SK-N-SH treated with all-trans-retinoic acid at 6 μM for 48 hours (cell line): ENCODE data around the gene TRPM5.

Experiments
- ARNTL ChIP-seq: fragments of 450-650 bp; formaldehyde crosslinking; IDR thresholded peaks from 2 replicates; pipeline ENCODE4 v1.5.0; 2020; ENCODE audit warnings: low read depth, mild to moderate bottlenecking, moderate library complexity, borderline replicate concordance
- CSDC2 ChIP-seq: fragments of 250-450 bp; sonication (Bioruptor Pico); IDR thresholded peaks from 2 replicates; pipeline ENCODE4 v1.5.0; 2020; ENCODE audit warnings: mild to moderate bottlenecking, moderate library complexity
- ESRRG ChIP-seq: fragments of 250-450 bp; sonication (Bioruptor Pico); IDR thresholded peaks from 2 replicates; pipeline ENCODE4 v1.6.1; 2021; ENCODE audit warnings: mild to moderate bottlenecking
- GLIS3 ChIP-seq: fragments of 250-450 bp; sonication (Bioruptor Pico); IDR thresholded peaks from 2 replicates; pipeline ENCODE4 v1.5.0; 2020; ENCODE audit warnings: mild to moderate bottlenecking, moderate library complexity
- ISL1 ChIP-seq: fragments of 250-450 bp; sonication (Bioruptor Pico); IDR thresholded peaks from 2 replicates; pipeline ENCODE4 v2.1.2; 2022; ENCODE audit warnings: mild to moderate bottlenecking, moderate library complexity
- OSR1 ChIP-seq: fragments of 250-450 bp; sonication (Bioruptor Pico); IDR thresholded peaks from 2 replicates; pipeline ENCODE4 v1.8.0; 2022; ENCODE audit warnings: moderate library complexity, mild to moderate bottlenecking, inconsistent platforms
- RARB ChIP-seq: fragments of 250-450 bp; sonication (Bioruptor Pico); IDR thresholded peaks from 2 replicates; pipeline ENCODE4 v1.8.0; 2021; ENCODE audit warnings: mild to moderate bottlenecking, moderate library complexity
- TOX ChIP-seq: fragments of 250-450 bp; sonication (Bioruptor Pico); IDR thresholded peaks from 2 replicates; pipeline ENCODE4 v1.8.0; 2021; ENCODE audit warnings: mild to moderate bottlenecking, moderate library complexity, borderline replicate concordance
- ZFP3 ChIP-seq: fragments of 250-450 bp; sonication (Bioruptor Pico); IDR thresholded peaks from 2 replicates; pipeline ENCODE4 v1.5.0; 2020; ENCODE audit warnings: mild to moderate bottlenecking, moderate library complexity
- ZFP30 ChIP-seq: fragments of 450-650 bp; formaldehyde crosslinking; IDR thresholded peaks from 2 replicates; pipeline ENCODE4 v1.5.0; 2022; ENCODE audit warnings: mild to moderate bottlenecking, moderate library complexity
- ZNF70 ChIP-seq: fragments of 450-650 bp; formaldehyde crosslinking; IDR thresholded peaks from 2 replicates; pipeline ENCODE4 v1.5.0; 2020; ENCODE audit warnings: mild to moderate bottlenecking, moderate library complexity
- TF ChIP-seq, protein P1 (sequence below): fragments of 250-450 bp; sonication (Bioruptor Pico); IDR thresholded peaks from 2 replicates; pipeline ENCODE4 v1.8.0; 2020; ENCODE audit warnings: mild to moderate bottlenecking, moderate library complexity, borderline replicate concordance
- TF ChIP-seq, protein P2 (sequence below): fragments of 250-450 bp; sonication (Bioruptor Pico); IDR thresholded peaks from 2 replicates; pipeline ENCODE4 v1.5.0; 2020; ENCODE audit warnings: mild to moderate bottlenecking, moderate library complexity
- TF ChIP-seq, protein P3 (sequence below): fragments of 250-450 bp; sonication (Bioruptor Pico); IDR thresholded peaks from 2 replicates; pipeline ENCODE4 v1.5.1; 2020; ENCODE audit warnings: low read depth, mild to moderate bottlenecking, moderate library complexity

DNA sequence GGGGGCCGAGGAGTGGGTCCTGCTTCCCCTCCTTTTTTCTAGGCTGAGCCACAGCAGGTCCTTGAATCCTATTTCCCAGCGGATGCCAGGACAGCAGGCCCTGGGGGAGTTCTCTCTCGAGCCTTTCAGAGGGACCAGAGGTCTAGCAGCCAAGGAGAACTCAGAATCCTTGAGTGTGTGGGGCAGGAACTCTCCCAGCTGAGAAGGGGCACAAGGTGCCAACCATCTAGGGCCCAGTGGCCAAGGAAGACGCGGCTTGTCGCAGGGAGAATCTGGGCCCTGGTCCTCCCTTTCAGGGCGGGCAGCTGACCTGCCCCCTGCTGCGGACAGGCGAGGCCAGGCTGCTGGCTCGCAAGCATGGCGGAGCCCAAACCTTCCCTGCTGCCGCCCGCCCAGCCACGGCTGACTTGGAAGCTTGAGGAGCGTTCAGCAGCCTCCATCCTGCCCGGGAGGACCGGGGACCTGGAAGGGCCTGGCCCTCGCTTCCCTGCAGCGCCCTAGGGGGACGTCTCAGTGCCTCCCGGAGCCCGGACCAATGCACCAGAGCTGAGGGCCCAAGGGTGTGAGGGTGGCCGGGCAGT is 44.7 kb downstream of the TRPM5 start:
- TF ChIP-seq ARNTL (CRISPR knock-in tag), result no peak
- no peak for TF ChIP-seq ZNF70 (CRISPR knock-in tag)
- TF ChIP-seq RARB (CRISPR knock-in tag), result no peak
- TF ChIP-seq ZFP30 (CRISPR knock-in tag), result no peak
- TF ChIP-seq TOX, result no peak
- no peak for TF ChIP-seq ISL1
- TF ChIP-seq ZFP3 (CRISPR knock-in tag), result no peak
- TF ChIP-seq, protein P1, sequence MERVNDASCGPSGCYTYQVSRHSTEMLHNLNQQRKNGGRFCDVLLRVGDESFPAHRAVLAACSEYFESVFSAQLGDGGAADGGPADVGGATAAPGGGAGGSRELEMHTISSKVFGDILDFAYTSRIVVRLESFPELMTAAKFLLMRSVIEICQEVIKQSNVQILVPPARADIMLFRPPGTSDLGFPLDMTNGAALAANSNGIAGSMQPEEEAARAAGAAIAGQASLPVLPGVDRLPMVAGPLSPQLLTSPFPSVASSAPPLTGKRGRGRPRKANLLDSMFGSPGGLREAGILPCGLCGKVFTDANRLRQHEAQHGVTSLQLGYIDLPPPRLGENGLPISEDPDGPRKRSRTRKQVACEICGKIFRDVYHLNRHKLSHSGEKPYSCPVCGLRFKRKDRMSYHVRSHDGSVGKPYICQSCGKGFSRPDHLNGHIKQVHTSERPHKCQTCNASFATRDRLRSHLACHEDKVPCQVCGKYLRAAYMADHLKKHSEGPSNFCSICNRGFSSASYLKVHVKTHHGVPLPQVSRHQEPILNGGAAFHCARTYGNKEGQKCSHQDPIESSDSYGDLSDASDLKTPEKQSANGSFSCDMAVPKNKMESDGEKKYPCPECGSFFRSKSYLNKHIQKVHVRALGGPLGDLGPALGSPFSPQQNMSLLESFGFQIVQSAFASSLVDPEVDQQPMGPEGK (CRISPR knock-in tag), result no peak
- TF ChIP-seq CSDC2, result no peak
- TF ChIP-seq, protein P2, sequence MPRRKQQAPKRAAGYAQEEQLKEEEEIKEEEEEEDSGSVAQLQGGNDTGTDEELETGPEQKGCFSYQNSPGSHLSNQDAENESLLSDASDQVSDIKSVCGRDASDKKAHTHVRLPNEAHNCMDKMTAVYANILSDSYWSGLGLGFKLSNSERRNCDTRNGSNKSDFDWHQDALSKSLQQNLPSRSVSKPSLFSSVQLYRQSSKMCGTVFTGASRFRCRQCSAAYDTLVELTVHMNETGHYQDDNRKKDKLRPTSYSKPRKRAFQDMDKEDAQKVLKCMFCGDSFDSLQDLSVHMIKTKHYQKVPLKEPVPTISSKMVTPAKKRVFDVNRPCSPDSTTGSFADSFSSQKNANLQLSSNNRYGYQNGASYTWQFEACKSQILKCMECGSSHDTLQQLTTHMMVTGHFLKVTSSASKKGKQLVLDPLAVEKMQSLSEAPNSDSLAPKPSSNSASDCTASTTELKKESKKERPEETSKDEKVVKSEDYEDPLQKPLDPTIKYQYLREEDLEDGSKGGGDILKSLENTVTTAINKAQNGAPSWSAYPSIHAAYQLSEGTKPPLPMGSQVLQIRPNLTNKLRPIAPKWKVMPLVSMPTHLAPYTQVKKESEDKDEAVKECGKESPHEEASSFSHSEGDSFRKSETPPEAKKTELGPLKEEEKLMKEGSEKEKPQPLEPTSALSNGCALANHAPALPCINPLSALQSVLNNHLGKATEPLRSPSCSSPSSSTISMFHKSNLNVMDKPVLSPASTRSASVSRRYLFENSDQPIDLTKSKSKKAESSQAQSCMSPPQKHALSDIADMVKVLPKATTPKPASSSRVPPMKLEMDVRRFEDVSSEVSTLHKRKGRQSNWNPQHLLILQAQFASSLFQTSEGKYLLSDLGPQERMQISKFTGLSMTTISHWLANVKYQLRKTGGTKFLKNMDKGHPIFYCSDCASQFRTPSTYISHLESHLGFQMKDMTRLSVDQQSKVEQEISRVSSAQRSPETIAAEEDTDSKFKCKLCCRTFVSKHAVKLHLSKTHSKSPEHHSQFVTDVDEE, result no peak
- TF ChIP-seq, protein P3, sequence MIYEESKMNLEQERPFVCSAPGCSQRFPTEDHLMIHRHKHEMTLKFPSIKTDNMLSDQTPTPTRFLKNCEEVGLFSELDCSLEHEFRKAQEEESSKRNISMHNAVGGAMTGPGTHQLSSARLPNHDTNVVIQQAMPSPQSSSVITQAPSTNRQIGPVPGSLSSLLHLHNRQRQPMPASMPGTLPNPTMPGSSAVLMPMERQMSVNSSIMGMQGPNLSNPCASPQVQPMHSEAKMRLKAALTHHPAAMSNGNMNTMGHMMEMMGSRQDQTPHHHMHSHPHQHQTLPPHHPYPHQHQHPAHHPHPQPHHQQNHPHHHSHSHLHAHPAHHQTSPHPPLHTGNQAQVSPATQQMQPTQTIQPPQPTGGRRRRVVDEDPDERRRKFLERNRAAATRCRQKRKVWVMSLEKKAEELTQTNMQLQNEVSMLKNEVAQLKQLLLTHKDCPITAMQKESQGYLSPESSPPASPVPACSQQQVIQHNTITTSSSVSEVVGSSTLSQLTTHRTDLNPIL, result no peak
- TF ChIP-seq GLIS3 (CRISPR knock-in tag), result no peak
- no peak for TF ChIP-seq ESRRG
- TF ChIP-seq OSR1 (CRISPR knock-in tag), result no peak
